Osteocyte (in vitro differentiated cells): ENCODE results near the gene GNG3. TPM values are rescaled to one million over a fixed set of nuclear protein-coding genes. Genes with fewer than 3 reads are reported as not detected.

Source experiments
- DNase-seq: peaks from one replicate; pipeline ENCODE4 v3.0.0; 2021; ENCODE audit warnings: mixed read lengths; ENCODE audit not compliant: unreplicated experiment; ENCODE audit errors: extremely low spot score
- H3K27ac Mint-ChIP-seq: one replicate; pipeline ENCODE4 v1.8.0; 2021; ENCODE audit warnings: mild to moderate bottlenecking, mixed read lengths; ENCODE audit not compliant: unreplicated experiment
- H3K27me3 Mint-ChIP-seq: one replicate; pipeline ENCODE4 v1.8.0; 2021; ENCODE audit warnings: mixed read lengths; ENCODE audit not compliant: unreplicated experiment
- H3K36me3 Mint-ChIP-seq: one replicate; pipeline ENCODE4 v1.8.0; 2021; ENCODE audit warnings: mixed read lengths; ENCODE audit not compliant: unreplicated experiment
- H3K4me1 Mint-ChIP-seq: one replicate; pipeline ENCODE4 v1.8.0; 2021; ENCODE audit warnings: mixed read lengths; ENCODE audit not compliant: unreplicated experiment
- H3K4me3 Mint-ChIP-seq: one replicate; pipeline ENCODE4 v1.8.0; 2021; ENCODE audit warnings: mild to moderate bottlenecking, moderate library complexity, mixed read lengths; ENCODE audit not compliant: unreplicated experiment
- H3K9me3 Mint-ChIP-seq: one replicate; pipeline ENCODE4 v1.8.0; 2021; ENCODE audit warnings: mixed read lengths; ENCODE audit not compliant: unreplicated experiment
- CTCF ChIP-seq: fragments of 200-600 bp; sonication (generic); IDR thresholded peaks from 2 replicates; pipeline ENCODE4 v1.5.0; 2021; ENCODE audit warnings: antibody characterized with exemption, mild to moderate bottlenecking, moderate library complexity
- total RNA-seq: library from RNA; stranded (reverse); gene quantifications from 2 replicates; pipeline ENCODE4 v1.2.1, GENCODE V29; 2021

Gene GNG3
- total RNA-seq, 1 donor from 2014 or later: not detected

- H3K27me3 Mint-ChIP-seq: no peaks in the 10 kb centered on the region
- peak overlapping the region; percentile 96 for H3K27ac Mint-ChIP-seq
- DNase-seq: no peak
Observed at GRCh38 chr11:62666259-62666926, 41.1 kb upstream of the GNG3 start.

DNA sequence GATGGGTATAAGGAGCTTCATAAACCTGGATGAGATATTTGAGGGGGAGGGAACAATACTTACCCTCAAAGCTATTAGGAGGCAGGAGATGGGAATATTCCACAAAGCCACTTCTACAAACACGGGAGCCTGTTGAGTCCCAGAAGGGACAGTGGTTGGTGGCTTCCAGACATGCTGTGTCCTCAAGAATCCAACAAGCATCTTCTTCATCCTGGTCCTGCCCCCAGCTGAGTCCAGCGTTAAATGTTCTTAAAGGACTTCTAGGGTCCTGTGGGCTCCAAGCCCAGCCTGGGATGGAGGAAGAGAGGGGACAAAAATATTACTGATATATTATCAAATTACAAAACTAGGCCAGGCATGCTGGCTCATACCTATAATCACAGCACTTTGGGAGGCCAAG is 40.0 kb upstream of the GNG3 start:
- peaks cover 46% of the 10 kb centered on the region for H3K4me1 Mint-ChIP-seq
- no peaks in the 10 kb centered on the region for H3K27me3 Mint-ChIP-seq
- H3K4me3 Mint-ChIP-seq: peak overlapping the region; percentile 91
- DNase-seq: no peak
- no peak for TF ChIP-seq CTCF
- H3K36me3 Mint-ChIP-seq: peaks cover 11% of the 10 kb centered on the region
- no peaks in the 10 kb centered on the region for H3K9me3 Mint-ChIP-seq
- H3K27ac Mint-ChIP-seq: peak overlapping the region; percentile 96

More at GRCh38 chr11:62666259-62666926, 41.1 kb upstream of the GNG3 start:
- Mint-ChIP-seq H3K9me3 (no peaks in the 10 kb centered on the region), H3K36me3 (peaks cover 10% of the 10 kb centered on the region), H3K4me1 (peaks cover 39% of the 10 kb centered on the region), H3K4me3 (peak overlapping the region; percentile 91)
- TF ChIP-seq CTCF: no peak

DNA sequence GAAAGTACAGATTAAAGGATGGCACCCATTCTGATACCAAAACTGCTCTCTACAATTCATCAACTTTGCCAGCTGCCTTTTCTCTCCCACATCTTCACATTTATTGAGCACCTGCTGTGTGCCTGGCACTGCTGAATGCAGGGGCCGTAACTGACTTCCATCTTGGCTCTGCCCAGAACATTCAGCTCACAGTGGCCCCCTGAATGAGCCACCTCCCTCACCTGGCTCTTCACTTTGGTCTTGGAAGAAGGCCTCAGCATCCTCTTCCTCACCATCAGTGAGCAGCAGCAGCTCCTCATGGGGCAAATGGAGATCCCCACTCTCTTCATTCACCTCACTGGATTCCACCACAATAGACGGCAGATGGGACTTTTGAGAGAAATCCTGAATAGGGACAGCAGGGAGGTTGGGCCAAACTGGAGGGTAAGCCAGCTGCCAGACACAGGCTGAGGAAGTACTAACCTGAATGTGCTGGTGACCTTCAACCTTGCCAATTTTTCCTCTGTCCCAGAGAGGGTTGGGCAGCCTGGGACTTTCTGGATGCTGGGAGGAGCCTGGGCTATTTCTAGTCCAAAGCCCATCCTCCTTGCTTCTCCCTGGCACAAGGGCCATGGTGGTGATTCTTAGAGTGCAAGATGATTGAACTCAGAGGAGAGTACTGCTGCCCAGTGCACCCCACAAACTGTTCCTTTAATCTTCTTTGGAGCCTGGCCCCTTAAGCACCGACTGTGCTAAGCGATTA is 37.9 kb upstream of the GNG3 start:
- Mint-ChIP-seq H3K4me3 (peak overlapping the region; percentile 95), H3K4me1 (peaks cover 52% of the 10 kb centered on the region), H3K27me3 (no peaks in the 10 kb centered on the region), H3K36me3 (peaks cover 4% of the 10 kb centered on the region), H3K27ac (peak overlapping the region; percentile 94), H3K9me3 (no peaks in the 10 kb centered on the region)
- no peak for DNase-seq
- no peak for TF ChIP-seq CTCF

DNA sequence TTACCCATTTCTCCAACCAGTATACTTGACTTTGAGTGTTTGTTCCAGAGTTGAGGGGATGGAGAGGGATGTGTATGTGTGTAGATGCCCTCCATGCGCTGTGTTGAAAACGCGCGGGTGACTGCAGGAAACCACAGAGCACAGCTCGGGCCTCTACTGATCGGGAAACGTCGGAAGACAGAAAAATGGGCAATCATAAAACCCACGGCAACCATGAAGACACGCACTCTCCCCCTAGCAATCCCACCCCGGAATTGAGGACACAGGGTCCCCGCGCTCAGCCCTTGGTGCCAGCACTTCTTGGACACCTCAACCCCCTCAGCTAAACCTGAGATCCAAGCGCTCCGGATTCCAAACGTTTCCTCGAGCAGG is 36.3 kb upstream of the GNG3 start:
- peak overlapping the region; percentile 94 for H3K27ac Mint-ChIP-seq
- H3K4me3 Mint-ChIP-seq: peak overlapping the region; percentile 95
- TF ChIP-seq CTCF: no peak
- H3K36me3 Mint-ChIP-seq: peaks cover 11% of the 10 kb centered on the region
- DNase-seq: no peak
- no peaks in the 10 kb centered on the region for H3K27me3 Mint-ChIP-seq
- peaks cover 47% of the 10 kb centered on the region for H3K4me1 Mint-ChIP-seq
- no peaks in the 10 kb centered on the region for H3K9me3 Mint-ChIP-seq

GRCh38 chr11:62671608-62672389 is 35.7 kb upstream of the GNG3 start, which contains the start of the genes LBHD1 and UQCC3:
Gene LBHD1 (minus strand): TSS chr11:62672267. CDS start chr11:62670031, 2,236 bp downstream.
Gene UQCC3 (plus strand): TSS chr11:62671673. CDS start chr11:62671746, 73 bp downstream.
- no peaks in the 10 kb centered on the region for H3K27me3 Mint-ChIP-seq
- DNase-seq: peak; percentile 89
- peak within 1 kb of the TSS; percentile 94 for H3K27ac Mint-ChIP-seq
- H3K9me3 Mint-ChIP-seq: no peaks in the 10 kb centered on the region
- peak within 1 kb of the TSS; percentile 95 for H3K4me3 Mint-ChIP-seq
- H3K36me3 Mint-ChIP-seq: peaks cover 15% of the 10 kb centered on the region
- peaks cover 44% of the 10 kb centered on the region for H3K4me1 Mint-ChIP-seq
- no peak for TF ChIP-seq CTCF
